HepG2 (cell line): ENCODE data around the gene OTOP3. TPM values are rescaled to one million over a fixed set of nuclear protein-coding genes. Genes with fewer than 3 reads are reported as not detected.

Experiments
- ATF7 ChIP-seq, 2 experiments: fragments of 450-650 bp in 1 of 2; sonication (generic) in 1 of 2; formaldehyde crosslinking in 1 of 2; IDR thresholded peaks; 2 replicates each; pipeline versions ENCODE4 v1.4.0 to v1.6.1; 2016 to 2020; ENCODE audit warnings: antibody characterized with exemption in 1 of 2, mild to moderate bottlenecking in 1 of 2, missing genetic modification reagents in 1 of 2
- EP300 ChIP-seq, 3 experiments: sonication (generic) in 1 of 3; formaldehyde crosslinking in 1 of 3; IDR thresholded peaks; 2 replicates each; pipeline versions ENCODE4 v1.5.1 to v1.6.1; 2011 to 2020; ENCODE audit warnings: low read depth in 2 of 3, low read length in 2 of 3, borderline replicate concordance in 1 of 3, improper control_type of control experiment in 1 of 3, mild to moderate bottlenecking in 1 of 3, missing genetic modification reagents in 1 of 3, moderate library complexity in 1 of 3
- MLLT10 ChIP-seq: sonication (generic); formaldehyde crosslinking; IDR thresholded peaks from 2 replicates; pipeline ENCODE4 v1.4.0; 2020; ENCODE audit warnings: missing genetic modification reagents
- MTF1 ChIP-seq: sonication (generic); formaldehyde crosslinking; IDR thresholded peaks from 2 replicates; pipeline ENCODE4 v1.5.0; 2020; ENCODE audit warnings: missing genetic modification reagents
- NCOA1 ChIP-seq: sonication (generic); formaldehyde crosslinking; IDR thresholded peaks from 2 replicates; pipeline ENCODE4 v1.9.0; 2021; ENCODE audit warnings: missing genetic modification reagents
- NR2C2 ChIP-seq: sonication (generic); formaldehyde crosslinking; IDR thresholded peaks from 2 replicates; pipeline ENCODE4 v1.4.0; 2020; ENCODE audit warnings: missing genetic modification reagents, mild to moderate bottlenecking, moderate library complexity, borderline replicate concordance
- SCMH1 ChIP-seq: sonication (generic); formaldehyde crosslinking; IDR thresholded peaks from 2 replicates; pipeline ENCODE4 v1.9.0; 2021; ENCODE audit warnings: missing genetic modification reagents, mild to moderate bottlenecking, borderline replicate concordance
- SRY ChIP-seq: sonication (generic); formaldehyde crosslinking; IDR thresholded peaks from 2 replicates; pipeline ENCODE4 v1.8.0; 2022; ENCODE audit warnings: mild to moderate bottlenecking, missing genetic modification reagents
- TAF15 ChIP-seq: fragments of 200-400 bp; formaldehyde crosslinking; IDR thresholded peaks from one replicate; pipeline ENCODE4 v1.6.1; 2018; ENCODE audit warnings: mild to moderate bottlenecking, low read depth, low read length; ENCODE audit not compliant: poor library complexity, severe bottlenecking
- ZBTB3 ChIP-seq: sonication (generic); formaldehyde crosslinking; IDR thresholded peaks from 2 replicates; pipeline ENCODE4 v1.4.0; 2020; ENCODE audit warnings: low read depth, mild to moderate bottlenecking, moderate library complexity, missing genetic modification reagents, borderline replicate concordance
- ZKSCAN5 ChIP-seq: sonication (generic); formaldehyde crosslinking; IDR thresholded peaks from 2 replicates; pipeline ENCODE4 v1.5.1; 2020; ENCODE audit warnings: mild to moderate bottlenecking, missing genetic modification reagents
- ZNF17 ChIP-seq: sonication (generic); formaldehyde crosslinking; IDR thresholded peaks from 2 replicates; pipeline ENCODE4 v1.5.0; 2020; ENCODE audit warnings: mild to moderate bottlenecking, missing genetic modification reagents
- ZNF296 ChIP-seq: sonication (generic); formaldehyde crosslinking; conservative IDR thresholded peaks from 2 replicates; pipeline ENCODE4 v1.5.0; 2020; ENCODE audit warnings: mild to moderate bottlenecking, missing genetic modification reagents
- ZNF343 ChIP-seq: sonication (generic); formaldehyde crosslinking; IDR thresholded peaks from 2 replicates; pipeline ENCODE4 v1.4.0; 2020; ENCODE audit warnings: mild to moderate bottlenecking, missing genetic modification reagents
- ZNF441 ChIP-seq: sonication (generic); formaldehyde crosslinking; IDR thresholded peaks from 2 replicates; pipeline ENCODE4 v1.7.0; 2021; ENCODE audit warnings: missing genetic modification reagents, borderline replicate concordance
- ZNF451 ChIP-seq: sonication (generic); formaldehyde crosslinking; IDR thresholded peaks from 2 replicates; pipeline ENCODE4 v1.5.0; 2020; ENCODE audit warnings: mild to moderate bottlenecking, missing genetic modification reagents
- ZNF562 ChIP-seq: sonication (generic); formaldehyde crosslinking; IDR thresholded peaks from 2 replicates; pipeline ENCODE4 v1.8.0; 2022; ENCODE audit warnings: missing genetic modification reagents, borderline replicate concordance
- ZNF605 ChIP-seq: sonication (generic); formaldehyde crosslinking; IDR thresholded peaks from 2 replicates; pipeline ENCODE4 v1.8.0; 2022; ENCODE audit warnings: mild to moderate bottlenecking, missing genetic modification reagents
- ZNF615 ChIP-seq: sonication (generic); formaldehyde crosslinking; IDR thresholded peaks from 2 replicates; pipeline ENCODE4 v1.5.0; 2020; ENCODE audit warnings: mild to moderate bottlenecking, missing genetic modification reagents, borderline replicate concordance
- ZNF720 ChIP-seq: sonication (generic); formaldehyde crosslinking; IDR thresholded peaks from 2 replicates; pipeline ENCODE4 v1.4.0; 2020; ENCODE audit warnings: missing genetic modification reagents
- ZNF747 ChIP-seq: sonication (generic); formaldehyde crosslinking; IDR thresholded peaks from 2 replicates; pipeline ENCODE4 v1.8.1; 2023; ENCODE audit warnings: missing genetic modification reagents, mild to moderate bottlenecking, borderline replicate concordance
- polyA plus RNA-seq, 8 experiments: library from polyadenylated mRNA; depleted of rRNA in 3 of 8; stranded (reverse) in 7 of 8; unstranded in 1 of 8; fragments of >200 nt; fragmentation: Illumina TruSeq in 4 of 8; extraction: Trizol in 4 of 8; gene quantifications; 2 replicates each; pipeline versions ENCODE4 v1.2.1 to v1.2.3, GENCODE V29; 2011 to 2016; ENCODE audit warnings: low read depth in 4 of 8, missing spikeins in 1 of 8, mixed read lengths in 1 of 8; ENCODE audit not compliant: insufficient read depth in 1 of 8
- total RNA-seq, 5 experiments: library from RNA; depleted of rRNA; stranded (reverse); fragments of >200 nt; fragmentation: Illumina TruSeq; extraction: Trizol; gene quantifications; 2 replicates each; pipeline ENCODE4 v1.2.3, GENCODE V29; 2016; ENCODE audit warnings: low read depth in 1 of 5
- TF ChIP-seq, protein P1 (sequence below): sonication (generic); formaldehyde crosslinking; IDR thresholded peaks from 2 replicates; pipeline ENCODE4 v1.5.0; 2020; ENCODE audit warnings: missing genetic modification reagents
- TF ChIP-seq, protein P2 (sequence below): sonication (generic); formaldehyde crosslinking; conservative IDR thresholded peaks from 2 replicates; pipeline ENCODE4 v1.4.0; 2020; ENCODE audit warnings: missing genetic modification reagents

The OTOP3 gene
- total and polyA plus RNA-seq, 2 of the 13 experiments (the other 11 are each of a cell fraction or from before 2014, with no cell fraction given), result not detected

DNA sequence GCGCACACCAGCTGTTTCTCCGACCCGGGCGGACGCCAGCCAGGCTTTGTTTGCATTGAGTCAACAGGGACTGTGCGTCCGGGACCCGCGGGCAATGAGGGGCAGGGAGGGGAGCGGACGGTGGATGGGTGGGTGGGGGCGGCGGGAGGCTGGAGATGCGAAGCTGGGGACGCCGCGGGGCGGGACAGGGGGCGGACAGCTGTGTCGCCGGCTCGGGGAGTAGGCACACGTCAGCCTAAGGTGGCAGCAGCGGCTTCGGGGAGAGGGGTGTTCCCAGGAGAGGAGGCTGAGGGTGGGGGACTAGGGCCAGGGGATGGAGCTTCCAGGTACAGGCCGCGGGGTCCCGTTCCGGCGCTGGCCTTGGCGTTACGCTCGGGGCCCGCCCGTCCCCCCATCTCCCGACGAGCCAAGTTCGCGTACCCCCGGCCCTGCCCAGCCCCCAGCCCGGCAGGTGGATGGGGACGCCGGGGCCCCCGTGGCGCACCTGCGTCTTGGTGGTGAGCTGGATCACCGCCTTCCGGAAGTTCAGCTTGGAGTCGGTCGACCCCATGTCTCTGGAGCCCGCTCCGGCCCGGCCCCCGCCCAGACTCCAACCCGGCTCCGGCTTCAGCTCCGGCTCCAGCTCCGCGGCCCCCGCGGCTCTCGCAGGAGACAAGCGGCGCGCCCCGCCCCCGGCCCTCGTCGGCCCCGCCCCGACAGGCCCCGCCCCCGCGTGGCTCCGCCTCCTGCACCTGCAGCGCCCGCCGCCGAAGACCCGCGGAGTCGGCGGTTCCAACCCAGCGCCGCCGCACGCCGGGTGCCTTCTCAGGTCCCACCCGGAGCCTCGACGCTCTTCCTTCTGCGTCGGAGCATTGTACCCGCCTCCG is 36.6 kb downstream of the OTOP3 start, which contains the start of gene HID1 (continued):
- TF ChIP-seq TAF15 (no peak), MTF1 (no peak), ZKSCAN5 (no peak), ZNF605 (CRISPR knock-in tag) (no peak), ZNF747 (CRISPR knock-in tag) (no peak), EP300 (IDR thresholded peaks at IDR 0.05; ENCODE audit: low read depth in 2 of 2, low read length in 2 of 2) (no peak), EP300 (CRISPR knock-in tag; IDR thresholded peaks at IDR 0.05; ENCODE audit: borderline replicate concordance) (no peak), ZNF441 (no peak), ZNF451 (CRISPR knock-in tag) (no peak), ZNF296 (CRISPR knock-in tag) (no peak), NCOA1 (peak; percentile 94), MLLT10 (no peak), NR2C2 (CRISPR knock-in tag) (peak; percentile 21; the same call in 1 of the 2 replicates), ZNF343 (CRISPR knock-in tag) (no peak), SCMH1 (no peak), ZNF562 (CRISPR knock-in tag) (no peak), ZBTB3 (no peak), ZNF720 (CRISPR knock-in tag) (no peak), ZNF615 (CRISPR knock-in tag) (no peak), ZNF17 (CRISPR knock-in tag) (no peak), ATF7 (IDR thresholded peaks at IDR 0.05) (no peak), ATF7 (CRISPR knock-in tag; IDR thresholded peaks at IDR 0.05) (no peak), SRY (CRISPR knock-in tag) (no peak)
- TF ChIP-seq, protein P1, sequence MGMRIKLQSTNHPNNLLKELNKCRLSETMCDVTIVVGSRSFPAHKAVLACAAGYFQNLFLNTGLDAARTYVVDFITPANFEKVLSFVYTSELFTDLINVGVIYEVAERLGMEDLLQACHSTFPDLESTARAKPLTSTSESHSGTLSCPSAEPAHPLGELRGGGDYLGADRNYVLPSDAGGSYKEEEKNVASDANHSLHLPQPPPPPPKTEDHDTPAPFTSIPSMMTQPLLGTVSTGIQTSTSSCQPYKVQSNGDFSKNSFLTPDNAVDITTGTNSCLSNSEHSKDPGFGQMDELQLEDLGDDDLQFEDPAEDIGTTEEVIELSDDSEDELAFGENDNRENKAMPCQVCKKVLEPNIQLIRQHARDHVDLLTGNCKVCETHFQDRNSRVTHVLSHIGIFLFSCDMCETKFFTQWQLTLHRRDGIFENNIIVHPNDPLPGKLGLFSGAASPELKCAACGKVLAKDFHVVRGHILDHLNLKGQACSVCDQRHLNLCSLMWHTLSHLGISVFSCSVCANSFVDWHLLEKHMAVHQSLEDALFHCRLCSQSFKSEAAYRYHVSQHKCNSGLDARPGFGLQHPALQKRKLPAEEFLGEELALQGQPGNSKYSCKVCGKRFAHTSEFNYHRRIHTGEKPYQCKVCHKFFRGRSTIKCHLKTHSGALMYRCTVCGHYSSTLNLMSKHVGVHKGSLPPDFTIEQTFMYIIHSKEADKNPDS, result peak; percentile 68; the same call in 1 of the 2 replicates
- TF ChIP-seq, protein P2, sequence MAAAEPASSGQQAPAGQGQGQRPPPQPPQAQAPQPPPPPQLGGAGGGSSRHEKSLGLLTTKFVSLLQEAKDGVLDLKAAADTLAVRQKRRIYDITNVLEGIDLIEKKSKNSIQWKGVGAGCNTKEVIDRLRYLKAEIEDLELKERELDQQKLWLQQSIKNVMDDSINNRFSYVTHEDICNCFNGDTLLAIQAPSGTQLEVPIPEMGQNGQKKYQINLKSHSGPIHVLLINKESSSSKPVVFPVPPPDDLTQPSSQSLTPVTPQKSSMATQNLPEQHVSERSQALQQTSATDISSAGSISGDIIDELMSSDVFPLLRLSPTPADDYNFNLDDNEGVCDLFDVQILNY, result no peak
